MM.1S (cell line): ENCODE results near the gene KATNBL1.

Experiments
- CTCF ChIP-seq: fragments of 300-600 bp; sonication (generic); IDR thresholded peaks from 2 replicates; pipeline ENCODE4 v1.5.1; 2016; ENCODE audit warnings: antibody characterized with exemption, low read length, mixed read lengths
- EZH2 ChIP-seq: fragments of 300-600 bp; sonication (generic); optimal IDR thresholded peaks from 2 replicates; pipeline ENCODE3; 2017; ENCODE audit warnings: low read depth, mild to moderate bottlenecking, antibody characterized with exemption, low read length, mixed read lengths
- EZH2phosphoT487 ChIP-seq: fragments of 300-600 bp; sonication (generic); IDR thresholded peaks from 2 replicates; pipeline ENCODE4 v1.6.1; 2018; ENCODE audit warnings: antibody characterized with exemption, low read length

- TF ChIP-seq CTCF (no peak), EZH2 (no peak), EZH2phosphoT487 (no peak)
Observed at GRCh38 chr15:34111488-34111887, 98.4 kb downstream of the KATNBL1 start.
